ENCODE measurements around the gene DNAH17.

- TF ChIP-seq CTCF (IDR thresholded peaks at IDR 0.05; ENCODE audit: low read length) (no peak), EZH2 (optimal IDR thresholded peaks at IDR 0.05; ENCODE audit: low read depth, low read length) (no peak), EZH2phosphoT487 (IDR thresholded peaks at IDR 0.05; ENCODE audit: low read length) (no peak)
These were observed 1.9 kb downstream of the DNAH17 start for GRCh38 chr17:78575340-78575739.

Measured in MM.1S (cell line).